ENCODE measurements around the gene MED1. TPM values are rescaled to one million over a fixed set of nuclear protein-coding genes. Genes with fewer than 3 reads are reported as not detected.

MED1 gene
- total and polyA plus RNA-seq, 2 experiments from 2014 or later, result 14.9 to 17.2 TPM

- H2AFZ ChIP-seq, result peak overlapping the region; percentile 56
- TF ChIP-seq EZH2 (IDR thresholded peaks at IDR 0.05; ENCODE audit: insufficient read depth, poor library complexity, severe bottlenecking), result no peak
- TF ChIP-seq EZH2phosphoT487 (IDR thresholded peaks at IDR 0.05; ENCODE audit: insufficient read depth, low read depth), result no peak
Observed at GRCh38 chr17:39461926-39462569, 11.0 kb upstream of the MED1 start.

GRCh38 chr17:39461113-39461925 lies 10.3 kb upstream of the MED1 start, which contains the start of gene CDK12:
CDK12 (plus strand) TSS chr17:39461486; CDS start chr17:39462072, 586 bp downstream.
- Histone ChIP-seq H3K9ac (peak within 1 kb of the TSS; percentile 100), H3K79me2 (ENCODE audit: insufficient read depth) (peaks cover 53% of the 10 kb centered on the region), H3F3A (ENCODE audit: insufficient read depth) (peaks cover 5% of the 10 kb centered on the region; the same call in 1 of the 2 replicates), H3K9me2 (ENCODE audit: insufficient read depth) (no peaks in the 10 kb centered on the region), H3K4me3 (peak within 1 kb of the TSS; percentile 98), H3K27ac (peak within 1 kb of the TSS; percentile 98), H3K36me3 (ENCODE audit: low read depth) (no peaks in the 10 kb centered on the region; the same call in 1 of the 2 replicates), H4K20me1 (ENCODE audit: insufficient read depth) (peaks cover 12% of the 10 kb centered on the region; the same call in 1 of the 2 replicates), H3K27me3 (replicated peaks; ENCODE audit: insufficient read depth) (no peaks in the 10 kb centered on the region), H3K4me1 (ENCODE audit: insufficient read depth) (peaks cover 14% of the 10 kb centered on the region), H3K4me2 (ENCODE audit: unreplicated experiment) (peak within 1 kb of the TSS; percentile 99), H2AFZ (peak within 1 kb of the TSS; percentile 99), H3K9me3 (ENCODE audit: low read depth) (no peaks in the 10 kb centered on the region)
- peak; percentile 100 for DNase-seq
- TF ChIP-seq EZH2phosphoT487 (IDR thresholded peaks at IDR 0.05; ENCODE audit: insufficient read depth, low read depth) (no peak), EZH2 (IDR thresholded peaks at IDR 0.05; ENCODE audit: insufficient read depth, poor library complexity, severe bottlenecking) (no peak)
- in situ Hi-C loops (cut with MboI), result no loop called here
- 1 to 2% methylated on average over 45 to 50 of the region's 51 CpGs for WGBS, 2 experiments (ENCODE audit: low coverage in 1 of 2, low lambda C conversion rate in 2 of 2, missing lambda C conversion rate in 2 of 2)

More at GRCh38 chr17:39461926-39462569, 11.0 kb upstream of the MED1 start:
- peaks cover 61% of the 10 kb centered on the region for H3K79me2 ChIP-seq (ENCODE audit: insufficient read depth)
- H3K27ac ChIP-seq, result peak overlapping the region; percentile 98
- peaks cover 5% of the 10 kb centered on the region; the same call in 1 of the 2 replicates for H3F3A ChIP-seq (ENCODE audit: insufficient read depth)
- H3K9me2 ChIP-seq (ENCODE audit: insufficient read depth), result no peaks in the 10 kb centered on the region
- H3K9me3 ChIP-seq (ENCODE audit: low read depth), result no peaks in the 10 kb centered on the region
- H3K9ac ChIP-seq, result peak overlapping the region; percentile 100
- peak overlapping the region; percentile 99 for H3K4me2 ChIP-seq (ENCODE audit: unreplicated experiment)
- 2% methylated on average over 31 to 34 of the region's 34 CpGs for WGBS, 2 experiments (ENCODE audit: low coverage in 1 of 2, low lambda C conversion rate in 2 of 2, missing lambda C conversion rate in 2 of 2)
- H3K4me3 ChIP-seq, result peak overlapping the region; percentile 98
- peaks cover 12% of the 10 kb centered on the region; the same call in 1 of the 2 replicates for H4K20me1 ChIP-seq (ENCODE audit: insufficient read depth)
- H3K4me1 ChIP-seq (ENCODE audit: insufficient read depth), result peaks cover 14% of the 10 kb centered on the region
- H3K36me3 ChIP-seq (ENCODE audit: low read depth), result no peaks in the 10 kb centered on the region; the same call in 1 of the 2 replicates
- H3K27me3 ChIP-seq (replicated peaks; ENCODE audit: insufficient read depth), result no peaks in the 10 kb centered on the region
- in situ Hi-C loops (cut with MboI), result no loop called here
- peak; percentile 84 for DNase-seq

GRCh38 chr17:39455919-39456318 lies 4.9 kb upstream of the MED1 start:
- Histone ChIP-seq H3K4me2 (ENCODE audit: unreplicated experiment) (no peak overlapping the region), H3K27ac (no peak overlapping the region), H3K4me1 (ENCODE audit: insufficient read depth) (no peaks in the 10 kb centered on the region), H3K27me3 (replicated peaks; ENCODE audit: insufficient read depth) (no peaks in the 10 kb centered on the region), H3F3A (ENCODE audit: insufficient read depth) (0 out of 2 replicates have a peak, but pooled peaks cover 4% of the 10 kb centered on the region), H2AFZ (no peak overlapping the region), H3K4me3 (no peak overlapping the region), H3K9ac (no peak overlapping the region), H3K9me3 (ENCODE audit: low read depth) (no peaks in the 10 kb centered on the region), H4K20me1 (ENCODE audit: insufficient read depth) (no peaks in the 10 kb centered on the region), H3K79me2 (ENCODE audit: insufficient read depth) (peaks cover 14% of the 10 kb centered on the region), H3K9me2 (ENCODE audit: insufficient read depth) (no peaks in the 10 kb centered on the region), H3K36me3 (ENCODE audit: low read depth) (no peaks in the 10 kb centered on the region)
- DNase-seq, result no peak
- in situ Hi-C loops (cut with MboI), result no loop called here
- 63 to 81% methylated on average over 4 of the region's 4 CpGs for WGBS, 2 experiments (ENCODE audit: low coverage in 1 of 2, low lambda C conversion rate in 2 of 2, missing lambda C conversion rate in 2 of 2)
- TF ChIP-seq EZH2 (IDR thresholded peaks at IDR 0.05; ENCODE audit: insufficient read depth, poor library complexity, severe bottlenecking), result no peak
- no peak for TF ChIP-seq EZH2phosphoT487 (IDR thresholded peaks at IDR 0.05; ENCODE audit: insufficient read depth, low read depth)

- peak; percentile 8 for DNase-seq
- Histone ChIP-seq H3F3A (ENCODE audit: insufficient read depth) (no peaks in the 10 kb centered on the region), H3K9ac (peak overlapping the region; percentile 97), H3K4me3 (peak overlapping the region; percentile 96), H3K4me1 (ENCODE audit: insufficient read depth) (0 out of 2 replicates have a peak, but pooled peaks cover 5% of the 10 kb centered on the region), H3K27me3 (replicated peaks; ENCODE audit: insufficient read depth) (no peaks in the 10 kb centered on the region), H3K27ac (peak overlapping the region; percentile 88), H3K36me3 (ENCODE audit: low read depth) (peaks cover 12% of the 10 kb centered on the region; the same call in 1 of the 2 replicates), H4K20me1 (ENCODE audit: insufficient read depth) (no peaks in the 10 kb centered on the region), H3K9me3 (ENCODE audit: low read depth) (no peaks in the 10 kb centered on the region), H3K79me2 (ENCODE audit: insufficient read depth) (peaks cover 68% of the 10 kb centered on the region), H2AFZ (no peak overlapping the region), H3K4me2 (ENCODE audit: unreplicated experiment) (peak overlapping the region; percentile 91), H3K9me2 (ENCODE audit: insufficient read depth) (no peaks in the 10 kb centered on the region)
- TF ChIP-seq EZH2 (IDR thresholded peaks at IDR 0.05; ENCODE audit: insufficient read depth, poor library complexity, severe bottlenecking) (no peak), EZH2phosphoT487 (IDR thresholded peaks at IDR 0.05; ENCODE audit: insufficient read depth, low read depth) (no peak)
- in situ Hi-C loops (cut with MboI), result no loop called here
- WGBS, 2 experiments (ENCODE audit: low coverage in 1 of 2, low lambda C conversion rate in 2 of 2, missing lambda C conversion rate in 2 of 2), result 75 to 76% methylated on average over 13 of the region's 13 CpGs
Observed at GRCh38 chr17:39450051-39450450, 1.0 kb downstream of the MED1 start.

All from GM23248 (cell line).